ENCODE results near the gene TCERG1L.

TCERG1L gene

GRCh38 chr10:131145756-131146155 is 165.8 kb downstream of the TCERG1L start:
- H3K36me3 ChIP-seq = no peaks in the 10 kb centered on the region
- no peak for DNase-seq
- H3K27ac ChIP-seq = no peak overlapping the region
- no peak overlapping the region for H3K4me3 ChIP-seq (ENCODE audit: low read depth, low read length)
- H3K9me3 ChIP-seq (ENCODE audit: severe bottlenecking) = no peaks in the 10 kb centered on the region
- TF ChIP-seq CTCF (IDR thresholded peaks at IDR 0.05; ENCODE audit: low read depth, low read length) = no peak
- no peaks in the 10 kb centered on the region for H3K27me3 ChIP-seq (ENCODE audit: insufficient read depth, low read depth, severe bottlenecking)

GRCh38 chr10:131144711-131145375 is 166.7 kb downstream of the TCERG1L start:
- Histone ChIP-seq H3K9me3 (ENCODE audit: severe bottlenecking) (no peaks in the 10 kb centered on the region), H3K27ac (no peak overlapping the region), H3K27me3 (ENCODE audit: insufficient read depth, low read depth, severe bottlenecking) (no peaks in the 10 kb centered on the region), H3K36me3 (no peaks in the 10 kb centered on the region), H3K4me3 (ENCODE audit: low read depth, low read length) (no peak overlapping the region)
- DNase-seq = no peak
- no peak for TF ChIP-seq CTCF (IDR thresholded peaks at IDR 0.05; ENCODE audit: low read depth, low read length)

- no peaks in the 10 kb centered on the region for H3K9me3 ChIP-seq (ENCODE audit: severe bottlenecking)
- H3K27me3 ChIP-seq (ENCODE audit: insufficient read depth, low read depth, severe bottlenecking) = no peaks in the 10 kb centered on the region
- no peak for TF ChIP-seq CTCF (IDR thresholded peaks at IDR 0.05; ENCODE audit: low read depth, low read length)
- DNase-seq = no peak
- no peak overlapping the region for H3K27ac ChIP-seq
- H3K4me3 ChIP-seq (ENCODE audit: low read depth, low read length) = no peak overlapping the region
- no peaks in the 10 kb centered on the region for H3K36me3 ChIP-seq
Observed at GRCh38 chr10:131144196-131144595, 167.3 kb downstream of the TCERG1L start.

GRCh38 chr10:131143425-131144165 is 167.9 kb downstream of the TCERG1L start:
- H3K36me3 ChIP-seq = no peaks in the 10 kb centered on the region
- H3K27ac ChIP-seq = no peak overlapping the region
- no peak for DNase-seq
- H3K9me3 ChIP-seq (ENCODE audit: severe bottlenecking) = no peaks in the 10 kb centered on the region
- no peak overlapping the region for H3K4me3 ChIP-seq (ENCODE audit: low read depth, low read length)
- no peaks in the 10 kb centered on the region for H3K27me3 ChIP-seq (ENCODE audit: insufficient read depth, low read depth, severe bottlenecking)
- no peak for TF ChIP-seq CTCF (IDR thresholded peaks at IDR 0.05; ENCODE audit: low read depth, low read length)

- no peak overlapping the region for H3K4me3 ChIP-seq (ENCODE audit: low read depth, low read length)
- H3K9me3 ChIP-seq (ENCODE audit: severe bottlenecking) = no peaks in the 10 kb centered on the region
- H3K27ac ChIP-seq = no peak overlapping the region
- H3K27me3 ChIP-seq (ENCODE audit: insufficient read depth, low read depth, severe bottlenecking) = no peaks in the 10 kb centered on the region
- DNase-seq = no peak
- no peaks in the 10 kb centered on the region for H3K36me3 ChIP-seq
- TF ChIP-seq CTCF (IDR thresholded peaks at IDR 0.05; ENCODE audit: low read depth, low read length) = peak; percentile 40; the same call in 1 of the 2 replicates
Observed at GRCh38 chr10:131142517-131143380, 168.8 kb downstream of the TCERG1L start.

All from WERI-Rb-1 (cell line).